T-helper 9 cell (primary cell): ENCODE results near the gene ABCA7.

Experiments used
- DNase-seq: peaks from one replicate; pipeline ENCODE4 v3.0.0-alpha.2; 2020

ABCA7 gene

DNA sequence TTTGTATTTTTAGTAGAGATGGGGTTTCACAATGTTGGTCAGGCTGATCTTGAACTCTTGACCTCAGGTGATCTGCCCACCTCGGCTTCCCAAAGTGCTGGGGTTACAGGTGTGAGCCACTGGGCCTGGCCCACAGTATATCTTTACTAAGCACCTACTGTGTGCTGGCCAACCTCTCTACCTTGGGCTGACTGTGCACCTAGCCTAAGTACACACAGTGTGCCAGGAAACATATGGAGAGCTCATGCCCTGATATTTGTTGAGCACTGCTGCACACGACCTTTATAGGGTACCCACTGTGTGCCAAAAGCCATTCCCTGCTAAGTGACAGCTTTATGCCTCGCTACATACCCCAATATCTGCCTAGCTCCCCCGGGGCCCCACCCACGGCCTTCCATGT is 20.8 kb downstream of the ABCA7 start:
- no peak for DNase-seq

DNA sequence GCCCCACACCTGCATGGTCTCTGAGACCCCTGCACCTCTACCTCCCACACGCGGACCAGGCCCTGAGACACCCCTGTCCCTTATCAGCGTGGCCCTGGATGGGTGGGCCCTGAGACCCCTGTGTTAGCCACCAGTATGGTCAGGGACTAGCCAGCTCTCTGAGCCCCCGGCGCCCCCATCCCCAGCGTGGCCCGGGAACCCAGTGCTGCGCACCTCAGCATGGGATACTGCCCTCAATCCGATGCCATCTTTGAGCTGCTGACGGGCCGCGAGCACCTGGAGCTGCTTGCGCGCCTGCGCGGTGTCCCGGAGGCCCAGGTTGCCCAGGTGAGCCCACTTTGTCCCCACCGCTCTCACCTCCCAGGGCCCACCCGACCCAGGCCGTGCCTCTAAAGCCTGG is 22.1 kb downstream of the ABCA7 start:
- DNase-seq = no peak

DNA sequence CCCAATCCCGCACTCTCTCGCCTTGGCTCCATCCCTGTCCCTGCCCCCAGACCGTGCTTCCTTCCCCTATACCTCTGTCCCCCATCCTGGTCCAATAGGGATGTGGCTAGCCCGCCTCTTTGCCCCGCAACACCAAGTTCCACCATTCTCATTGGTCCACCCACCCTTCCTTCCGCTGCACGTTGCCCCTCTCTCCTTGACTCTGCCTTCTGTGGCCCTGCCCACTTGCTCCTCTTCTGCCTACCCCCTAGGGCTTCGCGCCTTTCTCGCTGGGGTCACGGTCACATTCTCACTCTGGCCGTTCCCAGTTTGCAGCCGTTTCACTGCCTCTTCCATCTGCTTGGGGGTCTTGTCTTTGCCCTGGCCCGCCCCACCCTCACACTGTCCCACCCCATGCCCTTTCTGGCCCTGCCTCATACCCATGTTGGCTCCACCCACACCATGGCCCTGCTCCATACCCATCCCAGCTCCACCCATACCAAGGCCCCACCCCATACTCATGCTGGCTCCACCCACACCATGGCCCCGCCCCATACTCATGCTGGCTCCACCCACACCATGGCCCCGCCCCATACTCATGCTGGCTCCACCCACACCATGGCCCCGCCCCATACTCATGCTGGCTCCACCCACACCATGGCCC is 22.6 kb downstream of the ABCA7 start:
- no peak for DNase-seq

DNA sequence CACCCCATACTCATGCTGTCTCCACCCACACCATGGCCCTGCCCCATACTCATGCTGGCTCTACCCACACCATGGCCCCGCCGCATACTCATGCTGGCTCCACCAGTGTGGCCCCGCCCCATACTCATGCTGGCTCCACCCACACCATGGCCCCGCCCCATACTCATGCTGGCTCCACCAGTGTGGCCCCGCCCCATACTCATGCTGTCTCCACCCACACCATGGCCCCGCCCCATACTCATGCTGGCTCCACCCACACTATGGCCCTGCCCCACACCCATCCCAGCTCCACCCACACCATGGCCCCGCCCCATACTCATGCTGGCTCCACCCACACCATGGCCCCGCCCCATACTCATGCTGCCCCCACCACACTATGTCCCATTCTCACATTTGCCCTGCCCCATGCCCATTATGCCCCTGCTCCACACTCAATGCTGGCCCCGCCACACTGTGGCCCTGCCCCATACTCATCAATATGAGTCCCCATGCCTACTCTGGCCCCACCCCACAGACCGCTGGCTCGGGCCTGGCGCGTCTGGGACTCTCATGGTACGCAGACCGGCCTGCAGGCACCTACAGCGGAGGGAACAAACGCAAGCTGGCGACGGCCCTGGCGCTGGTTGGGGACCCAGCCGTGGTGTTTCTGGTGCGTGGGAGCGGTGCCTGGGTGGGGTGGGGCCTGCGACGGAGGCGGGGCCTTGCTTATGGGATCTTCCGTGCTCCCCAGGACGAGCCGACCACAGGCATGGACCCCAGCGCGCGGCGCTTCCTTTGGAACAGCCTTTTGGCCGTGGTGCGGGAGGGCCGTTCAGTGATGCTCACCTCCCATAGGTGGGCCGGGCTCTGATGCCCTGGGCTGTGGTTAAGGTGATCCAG is 23.4 kb downstream of the ABCA7 start:
- peak; percentile 60 for DNase-seq

DNA sequence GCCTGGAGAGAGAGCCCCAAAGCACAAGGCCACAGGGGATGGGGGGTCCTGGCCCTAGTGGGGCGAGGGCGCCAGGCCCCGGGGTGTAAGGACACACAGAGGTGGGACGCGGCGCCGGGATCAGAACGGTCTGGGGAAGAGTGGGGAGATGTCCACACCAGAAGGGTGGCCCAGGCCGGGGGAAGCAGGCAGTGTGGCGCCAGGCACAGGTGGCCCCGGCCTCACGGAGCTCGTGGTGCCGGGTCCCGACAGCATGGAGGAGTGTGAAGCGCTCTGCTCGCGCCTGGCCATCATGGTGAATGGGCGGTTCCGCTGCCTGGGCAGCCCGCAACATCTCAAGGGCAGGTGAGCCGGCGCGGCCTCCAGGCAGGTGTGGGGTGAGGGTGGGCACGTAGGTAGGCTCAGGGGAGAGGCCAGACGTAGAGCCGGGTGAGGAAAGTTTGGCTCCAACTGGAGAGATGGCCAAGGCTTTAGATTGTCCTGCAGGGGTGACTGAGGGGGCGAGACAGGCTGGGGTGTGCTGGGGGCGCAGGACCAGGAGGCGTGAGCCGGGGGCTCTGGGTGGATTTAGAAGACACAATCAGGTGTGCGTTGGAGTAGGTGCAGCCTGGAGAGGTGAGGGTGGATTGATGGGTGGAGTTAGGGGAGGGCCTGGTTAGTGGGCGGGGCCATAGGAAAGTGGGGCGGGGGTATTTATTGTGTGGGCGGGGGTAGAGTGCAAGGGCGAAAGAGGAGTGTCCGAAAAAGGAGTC is 24.2 kb downstream of the ABCA7 start:
- DNase-seq = no peak

DNA sequence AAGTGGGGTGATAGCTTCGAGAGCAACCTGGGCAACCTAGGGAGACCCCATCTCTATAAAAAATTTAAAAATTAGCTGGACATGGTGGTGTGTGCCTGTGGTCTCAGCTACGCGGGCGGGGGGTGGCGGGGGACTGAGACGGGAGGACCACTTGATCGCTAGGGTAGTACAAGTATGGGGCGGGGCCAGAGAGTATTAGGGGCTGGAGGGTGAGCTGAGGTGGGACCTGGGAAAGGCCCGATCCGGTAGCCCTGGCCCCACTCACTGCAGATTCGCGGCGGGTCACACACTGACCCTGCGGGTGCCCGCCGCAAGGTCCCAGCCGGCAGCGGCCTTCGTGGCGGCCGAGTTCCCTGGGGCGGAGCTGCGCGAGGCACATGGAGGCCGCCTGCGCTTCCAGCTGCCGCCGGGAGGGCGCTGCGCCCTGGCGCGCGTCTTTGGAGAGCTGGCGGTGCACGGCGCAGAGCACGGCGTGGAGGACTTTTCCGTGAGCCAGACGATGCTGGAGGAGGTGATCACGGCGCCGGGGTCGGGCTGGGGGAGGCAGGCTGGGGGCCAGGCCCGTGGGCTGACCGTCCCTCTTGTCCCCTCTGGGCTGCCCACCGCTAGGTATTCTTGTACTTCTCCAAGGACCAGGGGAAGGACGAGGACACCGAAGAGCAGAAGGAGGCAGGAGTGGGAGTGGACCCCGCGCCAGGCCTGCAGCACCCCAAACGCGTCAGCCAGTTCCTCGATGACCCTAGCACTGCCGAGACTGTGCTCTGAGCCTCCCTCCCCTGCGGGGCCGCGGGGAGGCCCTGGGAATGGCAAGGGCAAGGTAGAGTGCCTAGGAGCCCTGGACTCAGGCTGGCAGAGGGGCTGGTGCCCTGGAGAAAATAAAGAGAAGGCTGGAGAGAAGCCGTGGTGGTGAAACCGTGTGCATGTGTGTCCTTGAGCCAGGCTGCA is 25.0 kb downstream of the ABCA7 start:
- peak; percentile 58 for DNase-seq

DNA sequence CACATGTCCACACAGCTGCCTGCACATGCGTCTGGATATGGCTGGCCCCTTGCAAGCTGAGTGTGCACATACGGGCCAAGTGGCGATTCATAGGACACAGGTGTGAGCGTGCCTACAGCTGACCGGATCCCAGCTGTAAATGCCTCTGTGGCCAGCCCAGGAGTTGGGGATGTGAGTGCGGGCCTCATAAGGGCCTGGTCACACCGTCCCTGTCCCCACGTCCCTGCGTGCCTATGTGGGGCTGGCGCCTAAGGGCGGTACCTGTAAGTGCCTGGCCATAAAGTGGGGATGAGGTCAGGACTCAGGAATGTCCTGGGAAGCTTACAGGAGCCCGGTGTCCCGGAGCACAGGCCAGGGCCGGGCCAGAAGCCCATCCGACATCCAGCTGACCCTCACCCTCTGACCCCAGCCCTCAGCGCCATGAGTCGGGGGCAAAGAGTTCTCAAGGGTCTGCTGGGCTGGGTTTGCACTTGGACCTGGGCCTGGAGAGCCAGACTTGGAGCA is 25.8 kb downstream of the ABCA7 start:
- no peak for DNase-seq

DNA sequence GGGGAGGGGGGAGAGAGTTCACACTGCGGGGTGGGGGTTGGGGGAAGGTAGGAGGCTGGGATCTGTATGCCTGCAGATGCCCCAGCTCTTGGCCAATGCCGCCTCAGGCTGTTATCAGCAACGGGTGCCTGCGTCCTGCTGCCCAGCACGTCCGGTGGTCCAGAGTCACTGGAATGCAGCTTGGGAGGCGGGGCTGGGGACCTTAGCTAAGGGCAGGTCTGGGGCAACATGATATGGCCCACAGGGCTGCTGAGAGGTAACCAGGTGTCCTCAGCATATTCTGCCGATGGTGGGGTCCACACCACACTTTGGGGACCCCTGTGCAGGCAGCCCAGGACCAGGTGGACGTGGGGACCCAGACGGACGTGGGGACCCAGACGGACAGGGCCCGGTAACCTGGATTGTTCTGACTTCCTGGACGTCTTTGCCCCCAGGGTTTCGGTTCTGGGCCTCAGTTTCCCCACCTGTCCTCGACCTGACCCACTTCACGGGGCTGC is 26.4 kb downstream of the ABCA7 start:
- no peak for DNase-seq

DNA sequence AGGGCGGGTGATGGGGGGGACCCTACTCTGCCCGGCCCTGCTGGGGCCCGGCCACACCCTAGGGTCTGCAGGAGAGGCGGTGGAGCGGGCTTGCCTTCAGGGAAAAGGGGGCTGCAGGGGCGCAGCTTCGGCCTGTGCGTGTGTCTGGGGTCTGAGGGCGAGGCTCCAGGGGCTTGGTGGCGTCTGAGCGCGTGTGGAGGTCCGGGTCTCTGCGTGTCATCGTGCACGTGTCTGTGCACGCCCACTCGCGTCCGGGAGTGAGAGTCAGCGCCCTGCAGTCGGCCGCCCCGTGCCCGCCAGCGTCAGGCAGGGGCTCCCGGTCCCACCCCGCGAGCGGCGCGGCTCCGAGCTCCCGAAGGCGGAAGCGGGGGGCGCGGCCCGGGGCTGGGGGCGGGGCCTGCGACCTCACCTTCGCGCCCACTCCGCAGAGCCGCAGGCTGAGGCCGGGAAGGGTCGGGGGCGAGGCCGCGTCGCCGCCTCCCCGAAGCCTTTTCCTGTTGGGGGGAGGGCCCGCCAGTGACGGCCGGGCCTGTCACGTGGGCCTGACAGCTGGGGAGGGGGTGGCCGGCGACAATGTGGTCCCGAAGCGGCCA is 26.9 kb downstream of the ABCA7 start, which contains the start of gene ARHGAP45:
TSS of gene ARHGAP45 (plus strand) at position 420 of the 593 bp plus-strand sequence. CDS start 239 bp downstream, outside the sequence.
- peak; percentile 77 for DNase-seq

DNA sequence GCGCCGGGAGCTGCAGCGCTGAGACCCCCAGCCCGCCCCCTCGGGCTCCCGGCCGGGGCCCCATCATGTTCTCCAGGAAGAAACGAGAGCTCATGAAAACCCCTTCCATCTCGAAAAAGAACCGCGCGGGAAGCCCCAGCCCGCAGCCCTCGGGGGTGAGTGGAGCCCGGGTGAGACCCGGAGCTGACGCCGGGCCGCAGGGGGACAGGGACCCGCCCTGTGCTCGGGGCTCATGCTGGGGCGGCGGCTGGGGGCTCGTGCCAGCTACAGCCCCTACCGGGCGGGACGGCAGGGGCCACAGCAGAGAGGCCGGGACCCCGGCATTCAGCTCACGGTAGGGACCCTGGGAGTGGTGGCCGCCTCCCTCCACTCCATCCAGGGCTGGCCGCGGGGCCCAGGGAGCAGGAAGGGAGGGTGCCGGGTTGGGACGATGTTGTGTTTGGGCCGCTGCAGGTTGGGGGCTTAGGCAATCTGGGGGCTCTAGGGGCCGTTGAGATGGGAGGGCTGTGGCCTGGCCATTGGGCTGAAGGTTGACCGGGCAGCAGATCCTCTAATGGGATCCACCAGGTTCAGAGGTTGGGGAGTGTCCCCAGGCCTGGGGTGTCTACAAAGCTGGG is 27.5 kb downstream of the ABCA7 start:
- peak; percentile 73 for DNase-seq

DNA sequence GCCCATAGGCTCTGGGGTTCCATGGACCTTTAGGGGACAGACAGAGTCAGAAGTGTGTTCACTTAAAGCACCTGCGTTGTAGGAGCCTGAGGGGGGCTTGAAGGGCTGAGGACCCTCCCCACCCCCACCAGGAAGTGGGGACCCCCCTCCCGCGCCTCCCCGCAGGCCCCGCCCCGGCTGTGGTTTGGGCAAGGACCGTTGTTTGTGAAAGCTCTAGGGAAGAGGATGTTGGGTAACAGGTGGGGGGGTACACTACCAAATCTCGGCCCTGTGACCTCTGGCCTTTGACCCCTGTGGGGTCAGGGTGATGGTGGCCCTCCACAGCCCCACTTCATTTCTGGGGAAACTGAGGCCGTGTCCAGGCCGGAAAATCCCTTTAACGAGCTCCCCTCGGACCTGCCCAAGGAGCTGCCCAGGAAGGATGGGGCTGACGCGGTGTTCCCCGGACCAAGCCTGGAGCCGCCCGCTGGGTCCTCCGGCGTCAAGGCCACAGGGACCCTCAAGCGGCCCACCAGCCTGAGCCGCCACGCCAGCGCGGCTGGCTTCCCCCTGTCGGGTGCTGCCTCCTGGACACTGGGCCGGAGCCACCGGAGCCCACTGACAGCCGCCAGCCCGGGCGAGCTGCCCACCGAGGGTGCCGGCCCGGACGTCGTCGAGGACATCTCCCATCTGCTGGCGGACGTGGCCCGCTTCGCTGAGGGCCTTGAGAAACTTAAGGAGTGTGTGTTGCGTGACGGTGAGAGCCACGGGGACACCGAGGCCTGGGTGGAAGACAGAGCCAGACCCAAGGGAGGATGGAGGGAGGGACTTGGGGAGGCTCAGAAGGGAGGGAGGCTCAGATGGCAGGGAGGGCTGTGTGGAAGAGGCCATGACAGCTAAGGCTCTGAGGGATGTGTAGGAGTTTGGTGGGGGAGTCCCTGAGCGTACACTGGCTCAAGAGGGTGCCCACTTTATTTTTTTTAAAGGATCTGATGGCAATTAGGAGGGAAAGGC is 28.4 kb downstream of the ABCA7 start:
- DNase-seq = peak; percentile 56

DNA sequence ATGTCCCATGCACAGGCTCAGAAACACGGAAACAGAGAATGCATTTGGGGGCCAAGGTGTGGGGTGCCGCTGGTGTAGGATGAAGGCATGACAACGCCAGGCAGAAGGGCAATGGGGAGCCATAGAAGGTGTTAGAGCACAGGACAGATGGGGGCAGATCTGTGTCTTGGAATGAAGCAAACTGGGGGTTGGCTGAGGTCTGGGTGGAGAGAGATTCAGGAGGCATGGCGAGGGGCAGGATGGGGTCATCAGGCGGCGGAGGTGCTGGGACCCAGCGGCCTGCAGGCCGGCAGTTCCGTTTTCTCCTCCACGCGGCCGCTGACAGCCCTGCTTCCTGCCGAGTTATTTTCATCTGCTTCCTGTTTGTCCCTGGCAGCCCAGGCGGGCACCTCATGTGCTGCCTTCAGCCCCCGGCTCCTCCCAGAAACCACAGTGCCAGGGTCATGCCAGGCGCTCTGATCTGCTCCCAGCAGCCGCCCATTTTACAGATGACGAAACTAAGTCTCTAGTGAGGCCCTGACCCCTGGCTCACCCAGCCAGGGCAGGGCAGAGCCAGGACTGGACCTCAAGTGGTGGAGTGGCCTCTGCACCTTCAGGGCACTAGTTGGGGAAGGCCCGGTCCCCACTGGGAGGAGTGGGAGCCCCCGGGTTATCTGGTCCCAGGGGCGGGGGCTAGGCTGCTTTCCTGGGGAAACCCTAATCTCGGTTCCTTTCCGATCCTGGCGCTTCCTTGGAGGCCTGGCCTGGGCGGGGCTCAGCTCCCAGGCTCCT is 29.3 kb downstream of the ABCA7 start:
- DNase-seq = peak; percentile 57

DNA sequence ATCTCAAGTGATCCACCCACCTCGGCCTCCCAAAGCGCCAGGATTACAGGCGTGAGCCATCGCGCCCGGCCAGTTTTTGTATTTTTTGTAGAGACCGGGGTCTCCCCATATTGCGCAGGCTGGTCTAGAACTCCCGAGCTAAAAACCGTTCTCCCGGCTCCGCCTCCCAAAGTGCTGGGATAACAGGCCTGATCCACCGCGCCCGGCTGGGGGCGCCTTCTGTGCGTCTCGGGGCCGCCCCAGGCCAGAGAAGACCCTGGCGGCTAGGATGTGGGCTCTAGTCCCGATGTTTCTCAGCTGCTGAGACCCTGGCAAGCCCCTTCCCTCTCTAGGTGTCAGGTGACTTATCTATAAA is 30.6 kb downstream of the ABCA7 start:
- DNase-seq = no peak

DNA sequence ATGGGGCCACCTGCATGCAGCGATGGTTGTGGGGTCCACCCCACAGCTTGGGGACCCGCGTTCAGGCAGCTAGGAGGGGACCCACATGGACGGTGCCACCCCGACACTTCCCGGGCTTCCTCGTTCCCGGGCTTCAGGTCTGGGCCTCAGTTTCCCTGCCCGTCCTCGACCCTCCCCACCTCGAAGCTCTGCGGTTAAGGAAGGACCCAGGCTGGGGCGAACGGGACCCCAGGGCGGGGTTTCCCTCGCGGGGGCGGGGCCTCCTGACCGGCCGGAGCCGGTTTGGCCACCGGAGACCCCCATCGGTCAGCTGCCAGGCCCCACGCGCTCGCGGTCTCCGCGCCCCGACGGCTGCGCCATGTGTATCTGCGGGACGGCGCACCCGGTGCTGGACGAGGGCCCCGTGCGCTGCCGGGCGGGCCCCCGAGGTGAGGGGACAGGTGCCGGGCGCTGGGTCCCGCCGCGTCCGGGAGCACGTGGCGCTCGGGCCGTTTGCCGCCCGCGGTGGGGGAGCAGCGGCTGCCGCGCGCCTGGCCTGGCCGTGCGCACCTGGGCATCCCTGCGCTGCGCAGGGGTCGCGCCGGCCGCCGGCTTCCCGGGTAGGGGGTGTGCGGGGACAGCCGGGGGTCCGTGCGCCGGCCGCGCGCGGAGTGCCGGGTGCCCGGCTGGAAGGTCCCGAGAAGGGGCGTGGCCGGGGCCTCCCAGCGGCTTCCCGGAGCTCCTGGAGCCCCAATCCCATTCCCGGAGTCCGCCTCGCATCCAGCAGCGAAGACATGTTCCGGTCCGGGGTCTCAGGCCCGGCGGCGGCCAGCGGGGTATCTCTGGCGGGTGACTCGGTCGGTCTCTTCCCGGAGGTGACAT is 31.3 kb downstream of the ABCA7 start:
- DNase-seq = no peak

DNA sequence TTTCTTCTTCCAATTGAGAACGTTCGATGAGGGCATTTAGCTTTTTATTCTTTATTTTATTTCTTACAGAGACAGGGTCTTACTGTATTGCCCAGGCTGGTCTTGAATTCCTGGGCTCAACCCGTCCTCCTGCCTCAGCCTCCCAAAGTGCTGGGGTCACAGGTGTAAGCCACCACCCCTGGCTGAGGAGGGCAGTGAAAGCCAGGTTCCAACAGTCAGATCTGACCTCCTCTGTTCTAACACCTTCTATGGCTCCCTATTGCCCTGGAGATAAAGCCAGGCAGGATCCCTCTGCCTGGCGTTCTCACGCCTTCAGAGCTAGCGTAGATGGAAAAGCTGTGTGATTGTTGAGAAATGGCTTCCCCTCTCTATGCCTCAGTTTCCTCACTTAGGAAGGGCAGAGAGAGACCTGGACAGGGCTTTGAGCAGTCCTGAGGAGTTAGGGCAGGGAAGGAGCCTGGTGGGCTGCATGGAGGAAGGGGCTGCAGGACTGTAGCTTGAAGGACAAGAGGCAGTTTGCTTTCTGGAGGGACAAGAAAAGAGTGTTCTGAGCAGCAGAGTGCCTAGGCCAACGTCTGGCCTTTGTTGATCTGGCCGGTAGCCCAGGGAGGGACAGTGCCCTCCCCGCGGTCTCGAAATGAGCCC is 32.6 kb downstream of the ABCA7 start:
- no peak for DNase-seq

DNA sequence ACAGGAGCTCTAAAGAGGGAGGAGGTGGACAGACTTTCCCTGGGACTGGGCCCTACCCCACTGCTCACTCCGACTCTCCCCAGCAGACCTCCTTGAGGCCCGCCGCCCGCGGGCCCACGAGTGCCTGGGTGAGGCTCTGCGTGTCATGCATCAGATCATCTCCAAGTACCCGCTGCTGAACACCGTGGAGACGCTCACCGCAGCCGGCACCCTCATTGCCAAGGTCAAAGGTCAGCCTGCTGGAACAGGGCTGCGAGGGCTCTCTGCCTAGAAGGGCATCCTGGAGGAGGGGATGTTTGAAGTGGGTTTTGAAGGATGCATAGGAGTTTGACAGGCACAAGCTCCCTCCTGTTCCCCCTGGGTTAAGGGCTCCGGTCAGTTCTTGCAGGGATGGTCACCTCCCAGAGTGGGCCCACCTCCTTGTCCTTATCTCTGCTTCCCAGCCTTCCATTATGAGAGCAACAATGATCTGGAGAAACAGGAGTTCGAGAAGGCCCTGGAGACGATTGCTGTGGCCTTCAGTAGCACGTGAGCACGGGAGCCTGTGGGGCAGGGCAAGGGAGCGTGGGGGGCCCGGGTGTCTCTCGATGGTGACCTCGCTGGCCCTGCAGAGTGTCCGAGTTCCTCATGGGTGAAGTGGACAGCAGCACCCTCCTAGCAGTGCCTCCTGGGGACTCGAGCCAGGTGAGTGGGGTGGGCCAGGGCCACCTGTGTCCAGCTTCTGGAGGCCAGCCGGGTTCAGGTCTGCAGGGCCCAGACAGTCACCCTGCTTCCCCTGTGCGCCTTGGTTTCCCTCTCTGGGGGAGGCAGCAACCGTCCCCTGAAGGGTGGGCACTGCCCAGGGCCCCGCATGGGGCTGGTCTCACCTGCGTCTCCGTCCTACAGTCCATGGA is 33.4 kb downstream of the ABCA7 start:
- DNase-seq = no peak
